K562 (cell line): ENCODE measurements around the gene CYP2W1. TPM values are rescaled to one million over a fixed set of nuclear protein-coding genes. Genes with fewer than 3 reads are reported as not detected.

ENCODE experiments used
- HNRNPUL1 ChIP-seq: fragments of 200-400 bp; formaldehyde crosslinking; IDR thresholded peaks from 2 replicates; pipeline ENCODE4 v1.6.1; 2017; ENCODE audit warnings: low read length
- MGA ChIP-seq: fragments of 450-650 bp; IDR thresholded peaks from 2 replicates; pipeline ENCODE4 v1.6.1; 2016; ENCODE audit warnings: mild to moderate bottlenecking, moderate library complexity
- RBM25 ChIP-seq: fragments of 200-400 bp; formaldehyde crosslinking; IDR thresholded peaks from 2 replicates; pipeline ENCODE4 v1.6.1; 2018; ENCODE audit warnings: low read length, low read depth, moderate library complexity; ENCODE audit not compliant: severe bottlenecking
- SMAD4 ChIP-seq: fragments of 250-450 bp; sonication (Bioruptor Pico); conservative IDR thresholded peaks from 2 replicates; pipeline ENCODE4 v1.8.0; 2021; ENCODE audit warnings: inconsistent platforms, mild to moderate bottlenecking, moderate library complexity
- ZBTB7A ChIP-seq: IDR thresholded peaks from 2 replicates; pipeline ENCODE4 v1.6.1; 2011; ENCODE audit warnings: low read depth, mild to moderate bottlenecking, low read length, moderate library complexity, borderline replicate concordance; ENCODE audit not compliant: control insufficient read depth
- ZC3H11A ChIP-seq: IDR thresholded peaks from 2 replicates; pipeline ENCODE4 v1.6.1; 2012; ENCODE audit warnings: low read depth, low read length, improper control_type of control experiment
- ZNF639 ChIP-seq, 2 experiments: fragments of 200-800 bp in 1 of 2; sonication (Bioruptor generic) in 1 of 2; sonication (generic) in 1 of 2; formaldehyde crosslinking in 1 of 2; IDR thresholded peaks in 1 of 2; conservative IDR thresholded peaks in 1 of 2; 2 replicates each; pipeline versions ENCODE4 v1.5.0 to v1.6.1; 2016 to 2020; ENCODE audit warnings: missing compliant biosample characterization in 1 of 2, missing genetic modification characterization in 1 of 2, missing genetic modification reagents in 1 of 2
- polyA plus RNA-seq, 8 experiments: library from polyadenylated mRNA; depleted of rRNA in 4 of 8; stranded (reverse) in 5 of 8; unstranded in 3 of 8; fragments of >200 nt; fragmentation: Nextera tagmentation in 2 of 8; fragmentation: Illumina TruSeq in 1 of 8; extraction: Ambion mirVana in 2 of 8; extraction: Trizol in 1 of 8; gene quantifications; 2 replicates each; pipeline versions ENCODE4 v1.2.1 to v1.2.3, GENCODE V29; 2011 to 2014; ENCODE audit warnings: inconsistent platforms in 1 of 8, missing spikeins in 1 of 8
- total RNA-seq, 7 experiments: library from RNA; depleted of rRNA in 6 of 7; stranded (reverse); fragments of >200 nt in 6 of 7; fragmentation: Illumina TruSeq in 2 of 7; extraction: Trizol in 2 of 7; gene quantifications; 2 replicates each; pipeline versions ENCODE4 v1.2.1 to v1.2.3, GENCODE V29; 2011 to 2021; ENCODE audit warnings: low replicate concordance in 1 of 7
- TF ChIP-seq, protein P1 (sequence below): fragments of 150-350 bp; conservative IDR thresholded peaks from 2 replicates; pipeline ENCODE4 v1.6.1; 2014; ENCODE audit warnings: low read length

Gene CYP2W1
- total and polyA plus RNA-seq, 9 of the 15 experiments (the other 6 are each of a cell fraction or from before 2014, with no cell fraction given): not detected

DNA sequence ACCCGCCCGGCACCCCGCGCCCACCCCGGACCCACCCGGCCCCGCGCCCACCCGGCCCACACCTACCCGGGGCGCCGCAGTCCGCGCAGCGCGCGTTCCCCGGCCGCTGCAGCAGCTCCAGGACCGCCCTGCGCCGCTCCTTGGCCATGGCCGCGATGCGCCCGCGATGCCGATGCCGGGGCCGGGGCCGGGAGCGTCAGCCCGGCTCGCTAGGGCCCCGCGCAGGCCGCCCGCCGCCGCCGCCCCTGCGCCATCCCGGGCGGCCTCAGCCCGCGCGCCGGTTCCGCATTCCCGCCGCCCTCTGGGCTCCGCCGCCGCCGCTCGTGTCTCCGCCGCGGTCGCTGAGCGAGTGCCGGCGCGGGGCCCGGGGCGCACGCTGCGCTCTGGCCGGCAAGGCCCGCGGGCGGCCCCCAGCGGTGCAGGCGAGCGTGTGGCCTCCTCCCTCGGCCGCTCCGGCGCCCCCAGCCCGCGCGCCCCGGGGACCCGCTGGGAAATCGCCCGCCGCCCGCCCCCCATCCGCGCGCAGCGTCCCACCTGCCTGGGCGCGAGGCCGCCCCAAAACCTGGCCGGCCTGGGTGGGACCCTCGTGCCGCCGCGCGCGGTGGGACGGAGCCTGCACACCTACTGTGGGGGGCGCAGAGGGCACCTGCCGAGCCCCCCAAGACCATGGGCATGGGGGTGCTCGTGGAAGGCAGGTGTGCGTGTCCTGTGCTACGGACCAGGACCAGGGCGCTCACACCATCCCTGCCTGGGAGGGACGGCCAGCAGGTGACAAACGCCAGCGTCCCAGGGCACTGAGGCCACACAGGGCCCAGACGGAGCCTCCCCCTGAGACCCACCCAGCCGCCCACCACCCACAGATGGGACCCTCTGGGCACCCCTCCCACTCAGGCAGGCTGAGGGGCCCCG is 28.4 kb upstream of the CYP2W1 start, which contains the start of gene ADAP1 (continued):
- TF ChIP-seq ZNF639 (CRISPR knock-in tag; conservative IDR thresholded peaks at IDR 0.05 in 1 of 2, IDR thresholded peaks at IDR 0.05 in 1 of 2) (peak in 1 of 2 experiments; percentile 65; a peak in 1 of 4 replicates), ZC3H11A (no peak), HNRNPUL1 (no peak), RBM25 (no peak), MGA (no peak), SMAD4 (0 out of 2 replicates have a peak, but pooled peaks have one; percentile 29), ZBTB7A (peak; percentile 15; the same call in 1 of the 2 replicates)
- TF ChIP-seq, protein P1, sequence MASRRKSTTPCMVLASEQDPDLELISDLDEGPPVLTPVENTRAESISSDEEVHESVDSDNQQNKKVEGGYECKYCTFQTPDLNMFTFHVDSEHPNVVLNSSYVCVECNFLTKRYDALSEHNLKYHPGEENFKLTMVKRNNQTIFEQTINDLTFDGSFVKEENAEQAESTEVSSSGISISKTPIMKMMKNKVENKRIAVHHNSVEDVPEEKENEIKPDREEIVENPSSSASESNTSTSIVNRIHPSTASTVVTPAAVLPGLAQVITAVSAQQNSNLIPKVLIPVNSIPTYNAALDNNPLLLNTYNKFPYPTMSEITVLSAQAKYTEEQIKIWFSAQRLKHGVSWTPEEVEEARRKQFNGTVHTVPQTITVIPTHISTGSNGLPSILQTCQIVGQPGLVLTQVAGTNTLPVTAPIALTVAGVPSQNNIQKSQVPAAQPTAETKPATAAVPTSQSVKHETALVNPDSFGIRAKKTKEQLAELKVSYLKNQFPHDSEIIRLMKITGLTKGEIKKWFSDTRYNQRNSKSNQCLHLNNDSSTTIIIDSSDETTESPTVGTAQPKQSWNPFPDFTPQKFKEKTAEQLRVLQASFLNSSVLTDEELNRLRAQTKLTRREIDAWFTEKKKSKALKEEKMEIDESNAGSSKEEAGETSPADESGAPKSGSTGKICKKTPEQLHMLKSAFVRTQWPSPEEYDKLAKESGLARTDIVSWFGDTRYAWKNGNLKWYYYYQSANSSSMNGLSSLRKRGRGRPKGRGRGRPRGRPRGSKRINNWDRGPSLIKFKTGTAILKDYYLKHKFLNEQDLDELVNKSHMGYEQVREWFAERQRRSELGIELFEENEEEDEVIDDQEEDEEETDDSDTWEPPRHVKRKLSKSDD: no peak
